Stimulated activated CD8-positive, alpha-beta memory T cell treated with anti-CD3 and anti-CD28 coated beads, Interleukin-4, amount 100 ng/mL, for 48 hours (primary cell): ENCODE data around the gene CTXND1.
"Not testable (repeated sequence)": the region's sequence is repeated elsewhere in the genome, so short reads cannot be mapped to it uniquely, and the experiment has no call there.

Experiments
- DNase-seq: peaks from one replicate; pipeline ENCODE4 v3.0.0-alpha.2; 2020

The CTXND1 gene

DNA sequence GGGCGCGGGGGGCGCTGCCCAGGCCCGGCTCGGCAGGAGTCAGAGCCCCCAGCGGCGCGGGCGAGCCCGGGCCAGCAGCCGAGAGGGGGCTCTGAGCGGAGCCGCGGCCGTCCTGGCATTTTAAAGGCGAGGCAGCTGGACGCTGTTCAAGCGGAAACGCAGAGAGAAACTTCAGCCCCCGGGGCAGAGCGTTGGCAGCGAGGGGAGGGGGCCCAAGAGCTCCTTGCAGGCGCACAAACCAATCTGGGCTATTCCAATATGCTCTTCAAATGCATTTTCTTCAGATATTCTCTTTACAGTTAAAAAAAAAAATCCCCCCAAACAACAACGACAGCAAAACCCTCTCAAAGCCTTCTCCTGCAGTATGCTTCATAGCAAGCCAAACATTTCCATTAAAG is at the start of gene CTXND1:
Gene CTXND1 (minus strand): TSS at position 93 of the 398 bp plus-strand sequence. CDS start 50,264 bp downstream, outside the sequence.
- no peak for DNase-seq

DNA sequence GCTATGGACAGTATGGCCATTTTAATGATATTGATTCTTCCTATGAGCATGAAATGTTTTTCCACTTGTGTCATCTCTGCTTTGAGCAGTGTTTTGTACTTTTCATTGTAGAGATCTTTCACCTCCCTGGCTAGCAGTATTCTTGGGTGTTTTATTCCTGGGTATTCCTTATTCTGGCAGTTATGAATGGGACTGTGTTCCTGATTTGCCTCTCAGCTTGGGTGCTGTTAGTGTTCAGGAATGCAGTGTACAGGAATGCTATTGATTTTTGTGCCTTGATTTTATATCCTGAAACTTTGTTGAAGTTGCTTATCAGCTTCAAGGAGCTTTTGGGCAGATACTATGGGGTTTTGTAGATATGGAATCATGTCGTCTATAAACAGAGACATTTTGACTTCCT is 49.5 kb upstream of the CTXND1 start:
- DNase-seq, result no peak

DNA sequence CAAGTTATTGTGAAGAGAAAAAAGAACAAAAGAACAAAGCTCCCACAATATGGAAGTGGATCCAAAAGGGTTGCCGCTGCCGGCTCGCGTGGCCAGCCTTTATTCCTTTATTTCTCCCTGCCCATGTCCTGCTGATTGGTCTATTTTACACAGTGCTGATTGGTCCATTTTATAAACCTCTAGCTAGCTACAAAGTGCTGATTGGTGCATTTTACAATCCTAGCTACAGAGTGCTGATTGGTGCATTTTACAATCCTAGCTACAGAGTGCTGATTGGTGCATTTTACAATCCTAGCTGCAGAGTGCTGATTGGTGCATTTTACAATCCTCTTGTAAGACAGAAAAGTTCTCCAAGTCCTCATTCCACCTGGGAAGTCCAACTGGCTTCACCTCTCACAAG is 43.8 kb upstream of the CTXND1 start:
- not testable (repeated sequence) for DNase-seq

DNA sequence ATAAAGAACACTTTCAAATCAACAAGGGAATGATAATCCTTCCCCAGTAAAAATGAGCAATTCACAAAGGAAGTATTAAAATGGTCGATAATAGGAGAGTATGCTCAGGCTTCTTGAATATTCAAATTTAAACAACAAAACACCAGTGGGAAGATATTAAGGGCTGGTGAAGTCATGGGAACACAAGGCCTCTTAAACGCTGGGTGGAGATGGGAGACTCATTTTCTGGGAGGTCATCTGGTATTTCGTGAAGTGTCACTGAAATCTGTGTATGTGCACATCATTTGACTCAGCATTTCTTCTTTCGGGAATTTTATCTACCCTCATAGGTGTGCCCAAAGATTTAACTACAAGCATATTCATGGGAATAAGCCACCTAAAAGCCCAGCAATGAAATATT is 40.1 kb upstream of the CTXND1 start:
- DNase-seq, result no peak

DNA sequence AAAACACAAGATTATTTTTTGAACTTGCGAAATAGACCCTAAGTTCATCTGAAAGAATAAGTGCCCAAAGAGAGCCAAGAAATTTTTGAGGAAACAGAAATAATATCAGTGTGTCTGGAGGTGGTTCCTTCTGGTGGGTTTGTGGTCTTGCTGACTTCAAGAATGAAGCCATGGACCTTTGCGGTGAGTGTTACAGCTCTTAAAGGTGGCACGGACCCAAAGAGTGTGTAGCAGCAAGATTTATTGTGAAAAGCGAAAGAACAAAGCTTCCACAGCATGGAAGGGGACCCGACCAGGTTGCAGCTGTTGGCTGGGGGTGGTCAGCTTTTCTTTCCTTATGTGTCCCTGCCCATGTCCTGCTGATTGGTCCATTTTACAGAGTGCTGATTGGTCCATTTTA is 38.9 kb upstream of the CTXND1 start:
- DNase-seq, result not testable (repeated sequence)

DNA sequence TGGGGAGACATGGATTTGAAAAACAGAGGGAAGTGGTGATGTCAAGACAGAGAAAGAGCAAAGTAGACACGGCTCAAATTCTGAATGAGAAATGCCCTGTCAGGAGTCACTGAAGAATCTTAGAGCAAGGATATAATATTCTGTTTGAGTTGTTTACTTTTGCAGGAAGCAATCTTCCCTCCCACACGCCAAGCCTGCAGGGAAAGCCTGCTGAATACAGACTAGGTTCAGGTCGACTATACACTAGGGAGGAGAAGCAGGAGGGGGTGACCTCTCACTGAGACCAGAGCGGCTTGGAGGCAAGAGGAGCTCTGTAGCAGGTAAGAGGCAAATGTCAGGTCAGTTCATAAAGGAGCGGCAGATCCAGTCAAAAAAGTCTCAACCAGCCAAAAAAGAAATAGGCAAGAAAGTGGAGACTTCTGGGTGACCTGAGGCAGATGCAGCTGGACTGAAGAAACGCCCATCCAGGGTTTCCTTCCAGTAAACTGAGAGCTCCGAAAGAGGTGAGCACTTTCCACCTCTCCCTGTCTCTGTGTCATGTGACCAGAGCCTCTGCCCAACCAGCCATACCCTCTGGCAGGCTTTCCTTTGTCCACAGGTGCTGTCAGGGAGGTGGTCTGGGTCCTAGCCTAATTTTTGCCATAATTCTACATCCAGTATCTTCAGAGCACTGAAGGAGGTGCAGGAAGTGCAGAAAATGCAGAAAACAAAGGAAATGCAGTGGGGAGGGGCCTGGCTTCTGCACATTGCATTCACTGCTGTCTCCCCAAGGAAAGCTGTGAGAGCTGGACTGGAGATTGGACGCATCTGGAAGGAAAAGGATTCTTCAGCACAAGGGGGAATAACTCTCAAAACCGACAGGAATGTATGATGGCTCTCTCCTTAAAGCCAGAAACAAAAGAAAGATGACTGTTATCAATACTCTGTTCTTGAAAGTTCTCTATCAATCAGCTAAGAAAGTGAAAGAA is 37.8 kb upstream of the CTXND1 start:
- DNase-seq, result no peak

DNA sequence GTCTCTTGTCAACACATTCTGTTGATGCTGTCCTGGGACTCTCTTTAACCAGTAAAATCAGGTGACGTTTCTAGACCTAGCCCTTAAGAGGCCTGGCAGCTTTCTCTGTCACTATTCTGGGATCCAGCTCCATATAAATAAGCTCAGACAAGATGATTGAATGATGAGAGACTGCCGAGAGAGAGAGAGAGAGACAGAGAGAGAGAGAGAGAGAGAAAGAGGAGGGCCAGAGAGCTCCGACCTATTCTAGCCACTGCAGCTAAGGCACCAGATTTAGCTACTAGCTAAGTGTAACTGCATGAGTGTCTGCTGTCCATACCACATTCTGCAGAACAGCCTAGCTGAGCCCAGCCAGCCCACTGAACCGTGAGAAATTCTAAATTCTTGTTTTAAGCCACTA is 36.1 kb upstream of the CTXND1 start:
- DNase-seq, result no peak

DNA sequence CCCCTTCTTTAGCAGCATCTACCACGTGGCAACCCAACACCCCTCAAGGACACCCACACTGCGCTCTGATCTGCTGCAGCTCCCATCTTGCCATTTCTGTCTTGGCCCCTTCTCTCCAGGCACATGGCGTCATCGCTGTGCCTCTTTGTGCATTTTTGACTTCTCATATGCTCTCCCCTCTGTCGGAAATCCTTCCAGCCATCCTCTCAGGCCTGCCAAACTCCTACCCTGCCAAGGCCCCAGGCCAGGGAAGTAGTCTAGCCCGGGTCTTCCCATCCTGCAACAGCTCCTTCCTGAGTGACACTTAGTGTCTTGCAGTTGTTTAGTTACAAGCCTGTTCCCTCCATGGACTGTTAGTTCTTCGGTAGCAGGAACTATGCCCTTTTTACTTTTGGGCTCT is 34.0 kb upstream of the CTXND1 start:
- no peak for DNase-seq

DNA sequence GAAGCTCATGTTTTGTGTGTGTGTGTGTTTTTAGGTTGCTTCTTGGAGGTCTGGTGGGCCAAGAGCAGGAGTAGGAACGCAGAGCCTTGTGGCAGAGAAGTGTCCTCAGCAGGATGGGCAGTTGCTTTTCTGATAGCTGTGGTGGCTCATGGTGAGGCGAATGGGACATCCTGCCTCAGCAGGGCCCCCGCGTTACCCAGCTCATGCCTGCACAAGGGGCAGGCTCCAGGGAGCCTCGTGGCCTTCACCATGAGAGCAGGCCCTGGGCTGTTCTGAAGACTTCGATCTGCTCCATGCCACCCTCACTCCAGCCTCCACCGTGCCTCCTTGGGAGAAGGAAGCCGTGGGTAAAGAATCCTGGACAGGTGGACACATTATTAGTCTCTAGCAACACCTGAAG is 33.4 kb upstream of the CTXND1 start:
- no peak for DNase-seq

DNA sequence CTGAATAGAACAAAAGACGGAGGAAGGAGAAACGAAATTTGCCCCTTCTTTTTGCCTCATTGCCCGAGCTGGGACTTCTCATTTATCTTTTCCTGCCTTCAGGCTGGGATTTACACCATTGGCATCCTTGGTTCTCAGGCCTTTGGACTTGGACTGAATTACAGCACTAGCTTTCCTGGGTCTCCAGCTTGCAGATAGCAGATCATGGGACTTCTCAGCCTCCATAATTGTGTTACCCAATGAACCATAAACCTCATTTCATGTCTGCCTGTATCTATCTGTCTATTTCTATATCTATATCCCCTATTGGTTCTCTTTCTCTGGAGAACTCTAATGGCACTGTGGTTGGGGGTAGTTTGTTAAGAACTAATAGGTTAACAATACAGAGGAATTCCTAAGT is 31.5 kb upstream of the CTXND1 start:
- no peak for DNase-seq

DNA sequence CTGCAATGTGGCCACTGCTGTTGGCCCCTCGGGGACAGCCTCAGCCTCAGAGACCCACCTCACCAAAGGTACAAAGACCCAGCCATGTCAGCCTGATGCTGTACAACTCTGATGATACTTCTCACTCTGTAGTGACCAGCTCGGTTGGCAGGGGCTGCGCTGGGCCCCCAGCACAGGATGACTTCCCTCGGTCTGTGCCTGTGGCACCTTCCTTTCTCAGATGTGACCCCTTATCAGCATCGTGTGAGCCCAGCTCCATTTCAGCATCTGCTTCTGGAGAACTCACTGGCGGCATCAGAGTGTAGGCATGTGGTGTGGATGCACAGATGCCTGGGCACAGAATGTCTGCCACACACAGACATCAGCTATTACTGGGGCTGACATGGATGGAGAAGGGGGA is 25.1 kb upstream of the CTXND1 start:
- DNase-seq, result no peak

DNA sequence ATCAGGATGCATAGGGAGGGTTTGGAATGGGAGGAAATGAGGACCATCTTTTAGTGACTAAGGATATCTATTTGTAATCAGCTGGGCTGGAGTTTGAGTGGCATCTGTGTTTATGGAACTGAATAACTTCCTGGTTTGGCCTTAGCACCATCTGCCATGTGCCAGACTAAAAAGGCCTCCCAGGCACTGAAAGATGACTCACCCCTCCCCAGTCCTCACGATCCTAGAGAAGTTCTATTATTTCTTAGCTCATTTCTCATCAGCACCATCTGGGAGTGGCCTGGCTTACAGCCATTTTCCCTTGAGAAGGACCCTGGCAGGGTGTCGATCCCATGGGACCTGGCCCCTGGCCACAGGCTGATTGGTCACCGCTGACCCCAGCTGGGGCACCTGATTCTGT is 23.9 kb upstream of the CTXND1 start:
- DNase-seq, result no peak

DNA sequence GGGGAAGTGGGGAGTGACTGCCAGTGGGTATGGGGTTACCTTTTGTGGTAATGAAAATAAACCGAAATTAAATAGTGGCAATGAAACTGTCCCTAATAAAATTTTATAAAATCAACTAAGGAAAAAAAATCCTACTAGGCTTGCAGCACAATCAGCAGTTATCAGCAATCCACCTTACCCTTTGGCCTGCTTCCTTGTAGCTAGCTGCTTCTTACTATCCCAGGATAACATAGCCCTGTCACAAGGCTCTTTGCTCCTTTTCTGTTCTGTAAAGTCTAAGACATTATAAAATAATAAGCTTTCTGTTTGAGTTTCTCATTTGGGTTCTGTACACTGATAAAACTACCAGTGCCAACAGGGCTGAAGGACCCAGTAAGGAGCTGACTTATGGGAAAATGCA is 23.0 kb upstream of the CTXND1 start:
- DNase-seq, result no peak

DNA sequence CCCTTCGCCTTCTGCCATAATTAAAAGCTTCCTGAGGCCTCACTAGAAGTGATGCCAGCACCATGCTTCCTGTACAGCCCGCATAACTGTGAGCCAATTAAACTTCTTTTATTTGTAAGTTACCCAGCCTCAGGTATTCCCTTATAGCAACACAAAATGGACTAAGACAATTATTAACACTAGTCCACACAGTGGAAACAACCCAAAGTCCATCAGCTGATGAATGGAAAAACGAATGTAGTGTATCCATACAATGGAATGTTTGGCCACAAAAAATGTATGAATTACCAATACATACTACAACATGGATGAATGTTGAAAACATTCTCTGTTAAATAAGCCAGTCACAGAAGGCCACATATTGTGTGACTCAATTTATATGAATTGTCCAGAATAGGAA is 22.5 kb upstream of the CTXND1 start:
- no peak for DNase-seq

DNA sequence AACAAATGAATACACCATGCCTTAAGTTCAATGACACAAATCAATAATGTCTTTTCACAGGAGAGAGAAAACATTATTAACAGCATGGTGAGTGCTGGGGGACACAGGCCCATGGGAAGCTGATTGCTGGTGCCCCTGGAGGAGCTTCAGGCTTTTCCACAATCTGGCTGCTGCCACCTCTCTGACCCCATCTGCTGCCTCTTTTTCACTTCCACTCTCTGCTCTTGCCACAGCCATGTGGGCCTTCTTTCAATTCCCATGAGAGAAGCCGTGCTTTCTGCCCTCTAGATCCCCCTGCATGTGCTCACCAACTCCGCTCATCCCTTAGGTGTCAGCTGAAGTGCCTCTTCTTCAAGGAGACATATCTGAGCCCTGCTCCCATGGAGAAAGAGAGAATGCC is 21.0 kb upstream of the CTXND1 start:
- no peak for DNase-seq

DNA sequence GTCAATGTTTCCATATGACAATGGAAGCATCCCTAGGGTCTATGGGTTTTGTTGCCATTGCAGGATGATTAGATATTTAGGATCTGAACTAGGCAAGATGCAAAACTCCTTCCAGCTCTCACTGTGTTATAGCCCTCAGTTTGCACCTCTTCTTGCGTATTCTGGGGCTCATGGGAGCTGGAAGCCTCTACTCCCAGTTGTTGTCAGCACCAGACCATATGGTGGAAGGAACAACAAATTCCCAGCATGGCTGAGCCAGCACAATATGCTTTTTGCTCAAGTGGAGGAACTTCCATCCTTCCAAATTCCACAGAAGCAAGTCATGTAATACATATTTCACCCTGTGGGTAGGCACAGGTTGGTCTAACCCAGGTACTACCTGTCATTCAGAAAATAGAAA is 18.5 kb upstream of the CTXND1 start:
- DNase-seq, result no peak

DNA sequence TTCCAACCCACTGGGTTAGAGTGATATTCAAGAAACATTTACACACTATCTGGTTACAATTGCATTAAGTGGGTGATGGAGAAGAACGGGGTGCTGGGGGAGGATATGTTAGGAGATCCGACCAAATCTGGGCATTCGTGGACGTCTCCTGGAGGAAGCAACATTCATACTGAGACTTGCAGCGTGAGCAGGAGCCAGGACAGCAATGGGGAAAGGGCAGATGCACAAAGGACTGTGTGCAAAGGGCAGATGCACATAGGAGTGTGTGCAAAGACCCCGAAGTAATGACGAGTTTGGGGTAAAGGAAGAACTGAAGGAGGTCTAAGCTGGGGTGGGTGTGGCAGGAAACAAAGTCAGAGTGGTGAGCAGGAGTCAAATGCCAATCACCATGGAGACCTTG is 16.1 kb upstream of the CTXND1 start:
- no peak for DNase-seq

DNA sequence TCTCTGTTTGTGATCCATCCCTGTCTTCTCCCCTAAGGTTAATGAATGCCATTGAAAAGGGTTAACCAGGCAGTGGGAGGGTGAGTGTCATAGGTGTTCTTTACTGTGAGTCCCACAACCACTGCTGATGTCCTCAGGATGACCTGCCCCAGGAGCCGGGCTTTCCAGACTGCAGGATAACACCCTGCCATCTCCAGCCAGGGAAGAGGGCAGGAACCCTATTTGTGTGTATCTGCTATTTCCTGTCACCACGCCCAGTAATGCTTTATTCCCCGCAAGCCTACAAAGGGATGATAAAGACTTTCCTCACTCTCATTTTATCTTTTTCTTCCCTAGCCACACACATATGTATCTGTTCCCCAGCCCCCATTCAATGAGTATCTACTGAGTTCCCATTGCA is 15.6 kb upstream of the CTXND1 start:
- no peak for DNase-seq

DNA sequence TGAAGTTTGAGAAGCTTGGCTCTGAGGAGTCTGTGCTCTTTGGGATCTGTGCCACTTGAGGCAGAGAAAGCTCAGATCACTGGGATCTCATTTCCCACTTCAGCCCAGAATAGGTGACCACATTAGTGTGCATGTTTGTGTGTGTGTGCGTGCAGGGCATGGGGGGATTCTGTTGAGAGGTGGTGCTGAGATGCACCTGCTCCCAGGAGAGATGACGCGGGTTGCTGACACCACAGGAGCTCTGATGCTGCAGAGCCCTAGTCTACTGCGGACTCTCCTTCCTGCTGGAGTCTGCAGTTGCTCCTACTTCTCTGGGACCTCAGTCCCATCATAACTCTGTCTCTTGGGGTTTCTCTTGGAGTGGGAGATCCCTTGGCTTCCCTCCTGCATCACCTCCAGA is 14.7 kb upstream of the CTXND1 start:
- no peak for DNase-seq

DNA sequence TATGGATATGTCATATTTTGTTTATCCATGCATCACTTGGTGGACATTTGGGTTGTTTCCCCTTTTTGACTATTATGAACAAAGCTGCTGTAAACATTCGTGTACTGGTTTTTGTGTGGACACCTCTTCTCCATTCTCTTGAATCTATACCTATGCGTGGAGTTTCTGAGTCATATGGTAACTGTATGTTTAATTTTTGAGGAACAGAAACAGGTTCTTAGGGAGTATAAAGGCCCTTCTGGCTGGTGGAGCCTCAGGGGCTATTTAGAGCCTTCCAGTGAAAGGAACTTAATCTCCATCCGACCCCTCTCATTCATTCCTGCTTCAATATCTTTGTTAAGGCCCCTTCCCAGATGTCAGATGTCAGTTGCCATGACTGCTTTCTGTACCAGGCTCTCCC is 14.1 kb upstream of the CTXND1 start:
- no peak for DNase-seq

DNA sequence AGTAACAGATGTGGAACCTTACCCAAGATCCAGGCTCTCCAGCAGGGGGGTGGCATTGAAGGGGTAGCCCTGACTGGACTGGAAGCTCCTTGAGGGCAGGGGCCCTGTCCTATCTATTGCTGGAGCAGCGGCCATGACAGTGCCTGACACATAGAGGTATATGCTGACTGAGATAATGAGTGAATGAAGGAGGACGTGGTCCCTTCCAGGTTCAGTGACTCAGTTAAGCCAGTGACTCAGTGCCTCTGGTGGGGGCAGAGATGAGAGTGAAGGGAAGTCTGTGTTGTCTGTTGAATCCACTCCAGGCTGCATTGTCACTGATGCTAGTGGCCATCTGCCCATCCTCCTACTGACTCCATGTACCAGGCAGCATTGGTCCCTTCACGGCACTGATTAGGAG is 13.0 kb upstream of the CTXND1 start:
- peak; percentile 50 for DNase-seq

DNA sequence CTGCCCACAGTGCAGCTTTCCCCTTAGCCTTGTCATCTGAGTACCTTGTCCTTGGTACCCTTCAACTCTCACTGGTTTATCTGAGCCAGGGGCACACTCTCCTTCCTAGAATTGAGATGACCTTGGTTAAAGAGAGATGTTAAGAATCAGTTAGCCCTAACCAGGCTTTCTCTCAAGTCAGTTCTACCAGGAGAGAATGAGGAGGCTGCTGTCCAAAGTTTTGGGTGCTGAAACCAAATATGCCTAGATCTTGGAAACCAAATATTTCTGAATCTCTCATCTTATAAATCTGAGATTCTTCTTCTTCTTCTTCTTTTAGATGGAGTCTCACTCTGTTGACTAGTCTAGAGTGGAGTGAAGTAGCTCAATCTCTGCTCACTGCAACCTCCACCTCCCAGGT is 12.0 kb upstream of the CTXND1 start:
- DNase-seq, result no peak

DNA sequence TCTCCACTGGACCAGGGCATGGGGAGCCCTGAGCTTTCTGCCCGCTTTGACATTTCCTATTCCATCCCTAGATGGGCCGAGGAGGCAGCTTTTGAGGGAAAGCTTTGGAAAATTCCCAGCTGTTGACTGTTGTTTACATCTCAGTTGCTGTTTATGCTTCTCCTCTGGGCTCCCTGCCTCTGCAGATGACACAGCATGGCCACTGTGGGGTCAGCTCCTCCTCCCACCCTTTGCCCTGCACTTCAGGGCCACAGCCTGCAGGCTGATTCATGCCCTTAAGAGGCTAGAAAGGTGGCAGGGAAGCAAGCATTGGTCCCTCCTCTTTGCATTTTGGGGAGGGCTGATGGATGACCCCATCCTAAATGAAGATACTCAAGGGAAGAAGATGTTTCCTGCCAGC is 8.5 kb upstream of the CTXND1 start:
- DNase-seq, result no peak

DNA sequence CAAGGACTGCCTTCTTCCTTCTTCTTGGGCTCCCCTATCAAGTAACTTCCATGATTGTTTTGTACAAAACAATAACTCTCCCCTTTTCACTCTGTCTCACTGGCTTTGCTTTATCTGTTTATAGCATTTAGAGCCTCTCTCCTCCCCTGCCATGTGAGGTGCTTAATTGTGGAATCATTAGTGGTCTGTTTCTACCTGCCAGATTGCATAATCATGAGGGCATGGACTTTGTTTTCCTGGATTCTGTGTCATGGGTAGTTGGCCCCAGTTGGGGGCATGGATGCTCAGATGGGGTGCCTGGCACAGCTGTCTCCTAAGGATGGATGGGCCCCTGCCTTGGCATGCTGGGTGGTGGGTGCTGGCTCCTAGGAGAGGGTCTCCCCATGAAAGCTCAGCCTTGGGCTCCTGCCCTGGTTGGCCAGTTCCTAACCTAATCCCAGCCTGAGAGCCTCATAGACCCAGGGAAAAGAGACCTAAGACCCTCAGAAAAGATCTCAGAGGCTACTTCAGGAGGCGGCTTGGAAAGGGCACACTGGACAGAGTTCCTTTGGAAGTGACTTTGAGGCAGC is 8.0 kb upstream of the CTXND1 start:
- DNase-seq, result no peak
